ENCODE data around the gene GRM3.
"Not testable (repeated sequence)": the region's sequence is repeated elsewhere in the genome, so short reads cannot be mapped to it uniquely, and the experiment has no call there.

Gene GRM3

GRCh38 chr7:86643561-86644281 lies at the start of gene GRM3:
TSS of gene GRM3 (plus strand) at chr7:86643909. CDS start at chr7:86765146, 121,237 bp downstream.
- DNase-seq (ENCODE audit: low read depth in 1 of 2, low spot score in 1 of 2) = no peak

- no peak for DNase-seq (ENCODE audit: low read depth in 1 of 2, low spot score in 1 of 2)
Measured at GRCh38 chr7:86598311-86598710, 45.4 kb upstream of the GRM3 start.

- DNase-seq (ENCODE audit: low read depth in 1 of 2, low spot score in 1 of 2) = no peak
Measured at GRCh38 chr7:86598721-86599120, 45.0 kb upstream of the GRM3 start.

- DNase-seq (ENCODE audit: low read depth in 1 of 2, low spot score in 1 of 2) = no peak
Measured at GRCh38 chr7:86600506-86601290, 43.0 kb upstream of the GRM3 start.

GRCh38 chr7:86615711-86616110 lies 28.0 kb upstream of the GRM3 start:
- not testable (repeated sequence) for DNase-seq (ENCODE audit: low read depth in 1 of 2, low spot score in 1 of 2)

GRCh38 chr7:86644282-86645224 lies 844 bp downstream of the GRM3 start:
- no peak for DNase-seq (ENCODE audit: low read depth in 1 of 2, low spot score in 1 of 2)

- DNase-seq (ENCODE audit: low read depth in 1 of 2, low spot score in 1 of 2) = no peak
Measured at GRCh38 chr7:86645225-86645608, 1.5 kb downstream of the GRM3 start.

- DNase-seq (ENCODE audit: low read depth in 1 of 2, low spot score in 1 of 2) = no peak
Measured at GRCh38 chr7:86645676-86646276, 2.1 kb downstream of the GRM3 start.

GRCh38 chr7:86647385-86648094 lies 3.8 kb downstream of the GRM3 start:
- DNase-seq (ENCODE audit: low read depth in 1 of 2, low spot score in 1 of 2) = no peak

- no peak for DNase-seq (ENCODE audit: low read depth in 1 of 2, low spot score in 1 of 2)
Measured at GRCh38 chr7:86648169-86648568, 4.5 kb downstream of the GRM3 start.

GRCh38 chr7:86653919-86654659 lies 10.4 kb downstream of the GRM3 start:
- no peak for DNase-seq (ENCODE audit: low read depth in 1 of 2, low spot score in 1 of 2)

- no peak for DNase-seq (ENCODE audit: low read depth in 1 of 2, low spot score in 1 of 2)
Measured at GRCh38 chr7:86657948-86658347, 14.2 kb downstream of the GRM3 start.

- DNase-seq (ENCODE audit: low read depth in 1 of 2, low spot score in 1 of 2) = no peak
Measured at GRCh38 chr7:86660950-86661462, 17.3 kb downstream of the GRM3 start.

- no peak for DNase-seq (ENCODE audit: low read depth in 1 of 2, low spot score in 1 of 2)
Measured at GRCh38 chr7:86664486-86664885, 20.8 kb downstream of the GRM3 start.

GRCh38 chr7:86664991-86665390 lies 21.3 kb downstream of the GRM3 start:
- no peak for DNase-seq (ENCODE audit: low read depth in 1 of 2, low spot score in 1 of 2)

GRCh38 chr7:86665669-86666068 lies 22.0 kb downstream of the GRM3 start:
- no peak for DNase-seq (ENCODE audit: low read depth in 1 of 2, low spot score in 1 of 2)

GRCh38 chr7:86667732-86668131 lies 24.0 kb downstream of the GRM3 start:
- DNase-seq (ENCODE audit: low read depth in 1 of 2, low spot score in 1 of 2) = no peak

GRCh38 chr7:86668315-86668714 lies 24.6 kb downstream of the GRM3 start:
- no peak for DNase-seq (ENCODE audit: low read depth in 1 of 2, low spot score in 1 of 2)

GRCh38 chr7:86687831-86688230 lies 44.1 kb downstream of the GRM3 start:
- DNase-seq (ENCODE audit: low read depth in 1 of 2, low spot score in 1 of 2) = no peak

All from activated T-helper 1 cell treated with anti-CD3 and anti-CD28 coated beads, Interleukin-2, amount 50 U/mL, for 16 hours (primary cell).